ENCODE data around the gene AMOTL1.

DNA sequence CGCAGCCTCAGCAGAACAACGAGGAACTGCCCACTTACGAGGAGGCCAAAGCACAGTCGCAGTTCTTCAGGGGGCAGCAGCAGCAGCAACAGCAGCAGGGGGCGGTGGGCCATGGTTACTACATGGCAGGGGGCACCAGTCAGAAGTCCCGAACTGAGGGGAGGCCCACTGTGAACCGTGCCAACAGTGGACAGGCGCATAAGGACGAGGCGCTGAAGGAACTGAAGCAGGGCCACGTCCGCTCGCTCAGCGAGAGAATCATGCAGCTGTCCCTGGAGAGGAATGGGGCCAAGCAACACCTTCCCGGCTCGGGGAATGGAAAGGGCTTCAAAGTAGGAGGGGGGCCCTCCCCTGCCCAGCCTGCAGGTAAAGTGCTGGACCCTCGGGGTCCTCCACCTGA is 31.6 kb downstream of the AMOTL1 start:
- TF ChIP-seq, protein P1, sequence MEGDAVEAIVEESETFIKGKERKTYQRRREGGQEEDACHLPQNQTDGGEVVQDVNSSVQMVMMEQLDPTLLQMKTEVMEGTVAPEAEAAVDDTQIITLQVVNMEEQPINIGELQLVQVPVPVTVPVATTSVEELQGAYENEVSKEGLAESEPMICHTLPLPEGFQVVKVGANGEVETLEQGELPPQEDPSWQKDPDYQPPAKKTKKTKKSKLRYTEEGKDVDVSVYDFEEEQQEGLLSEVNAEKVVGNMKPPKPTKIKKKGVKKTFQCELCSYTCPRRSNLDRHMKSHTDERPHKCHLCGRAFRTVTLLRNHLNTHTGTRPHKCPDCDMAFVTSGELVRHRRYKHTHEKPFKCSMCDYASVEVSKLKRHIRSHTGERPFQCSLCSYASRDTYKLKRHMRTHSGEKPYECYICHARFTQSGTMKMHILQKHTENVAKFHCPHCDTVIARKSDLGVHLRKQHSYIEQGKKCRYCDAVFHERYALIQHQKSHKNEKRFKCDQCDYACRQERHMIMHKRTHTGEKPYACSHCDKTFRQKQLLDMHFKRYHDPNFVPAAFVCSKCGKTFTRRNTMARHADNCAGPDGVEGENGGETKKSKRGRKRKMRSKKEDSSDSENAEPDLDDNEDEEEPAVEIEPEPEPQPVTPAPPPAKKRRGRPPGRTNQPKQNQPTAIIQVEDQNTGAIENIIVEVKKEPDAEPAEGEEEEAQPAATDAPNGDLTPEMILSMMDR (IDR thresholded peaks at IDR 0.05), result no peak
- TF ChIP-seq POLR2A (IDR thresholded peaks at IDR 0.05), result no peak
